NCI-H1048 (cell line): ENCODE measurements around the gene RNASE8.

Experiments used
- DNase-seq: peaks from one replicate; lab custom pipeline; 2025; lab: John Stamatoyannopoulos, UW

Gene RNASE8

GRCh38 chr14:21072781-21073339 lies 15.2 kb downstream of the RNASE8 start:
- no peak for DNase-seq

- DNase-seq: no peak
Observed at GRCh38 chr14:21073921-21074320, 16.3 kb downstream of the RNASE8 start.

GRCh38 chr14:21074398-21075272 lies 17.0 kb downstream of the RNASE8 start:
- no peak for DNase-seq

GRCh38 chr14:21075719-21076437 lies 18.3 kb downstream of the RNASE8 start:
- no peak for DNase-seq

- no peak for DNase-seq
Observed at GRCh38 chr14:21077672-21078071, 20.1 kb downstream of the RNASE8 start.

- DNase-seq: no peak
Observed at GRCh38 chr14:21078287-21078686, 20.7 kb downstream of the RNASE8 start.

GRCh38 chr14:21078726-21079125 lies 21.1 kb downstream of the RNASE8 start:
- no peak for DNase-seq

- no peak for DNase-seq
Observed at GRCh38 chr14:21081521-21082142, 24.0 kb downstream of the RNASE8 start.

- DNase-seq: no peak
Observed at GRCh38 chr14:21083565-21084325, 26.1 kb downstream of the RNASE8 start.

GRCh38 chr14:21084396-21084795 lies 26.8 kb downstream of the RNASE8 start:
- DNase-seq: no peak

- DNase-seq: no peak
Observed at GRCh38 chr14:21084998-21085853, 27.6 kb downstream of the RNASE8 start.

- no peak for DNase-seq
Observed at GRCh38 chr14:21086908-21087293, 29.3 kb downstream of the RNASE8 start.

- no peak for DNase-seq
Observed at GRCh38 chr14:21087294-21088091, 29.9 kb downstream of the RNASE8 start.

- DNase-seq: no peak
Observed at GRCh38 chr14:21088687-21089086, 31.1 kb downstream of the RNASE8 start.

- no peak for DNase-seq
Observed at GRCh38 chr14:21089271-21089670, 31.6 kb downstream of the RNASE8 start.

- DNase-seq: no peak
Observed at GRCh38 chr14:21089877-21090193, 32.2 kb downstream of the RNASE8 start.

GRCh38 chr14:21090194-21090939 lies 32.7 kb downstream of the RNASE8 start:
- DNase-seq: no peak

- no peak for DNase-seq
Observed at GRCh38 chr14:21090940-21091663, 33.5 kb downstream of the RNASE8 start.

- no peak for DNase-seq
Observed at GRCh38 chr14:21091821-21092272, 34.2 kb downstream of the RNASE8 start.
